Kidney (tissue), 14 donors: ENCODE results near the gene TPM4. TPM values are rescaled to one million over a fixed set of nuclear protein-coding genes. Genes with fewer than 3 reads are reported as not detected.

Source experiments
- DNase-seq, 5 donors: peaks; one replicate each; pipeline ENCODE4 v3.0.0-alpha.2; 2013 to 2020
- FAIRE-seq: peaks from 2 replicates; lab custom pipeline; 2012; peaks lifted over from hg19 to GRCh38; lab: Jason Lieb, UNC
- H3K27ac ChIP-seq, 2 donors: one replicate each; pipeline ENCODE4 v1.7.0; 2013; ENCODE audit warnings: low read depth in 2 of 2, low read length in 2 of 2, inconsistent platforms in 1 of 2
- H3K27me3 ChIP-seq: one replicate; pipeline ENCODE4 v1.7.1; 2013; ENCODE audit warnings: low read length, inconsistent platforms; ENCODE audit not compliant: control insufficient read depth, insufficient read depth
- H3K36me3 ChIP-seq, 3 donors: one replicate each; pipeline versions ENCODE4 v1.7.0 to v1.7.1; 2013; ENCODE audit warnings: low read length in 3 of 3, control low read depth in 1 of 3, inconsistent platforms in 1 of 3; ENCODE audit not compliant: insufficient read depth in 3 of 3, control insufficient read depth in 2 of 3
- H3K4me1 ChIP-seq, 3 donors: one replicate each; pipeline versions ENCODE4 v1.7.0 to v1.7.1; 2013; ENCODE audit warnings: low read length in 3 of 3, inconsistent platforms in 1 of 3, low read depth in 1 of 3; ENCODE audit not compliant: control insufficient read depth in 2 of 3, insufficient read depth in 2 of 3
- H3K4me3 ChIP-seq, 3 donors: one replicate each; pipeline versions ENCODE4 v1.7.0 to v1.8.1; 2013; ENCODE audit warnings: low read length in 3 of 3, control low read depth in 1 of 3, inconsistent platforms in 1 of 3
- H3K9ac ChIP-seq, 3 donors: one replicate each; pipeline versions ENCODE4 v1.7.0 to v1.7.1; 2013; ENCODE audit warnings: low read length in 3 of 3, control low read depth in 1 of 3, inconsistent platforms in 1 of 3
- H3K9me3 ChIP-seq, 3 donors: one replicate each; pipeline versions ENCODE4 v1.7.0 to v1.7.1; 2013; ENCODE audit warnings: low read length in 3 of 3, control low read depth in 1 of 3, inconsistent platforms in 1 of 3; ENCODE audit not compliant: control insufficient read depth in 2 of 3, insufficient read depth in 1 of 3
- CTCF ChIP-seq: IDR thresholded peaks from 3 replicates; pipeline ENCODE4 v1.5.1; 2012; ENCODE audit warnings: mild to moderate bottlenecking, moderate library complexity, borderline replicate concordance; ENCODE audit not compliant: insufficient read depth; ENCODE audit errors: extremely low read depth
- intact Hi-C: fragments of 100-400 bp; cut with DNase I; formaldehyde crosslinking; loops from one replicate; pipeline ENCODE4 v1.11.1; 2022
- polyA plus RNA-seq: library from polyadenylated mRNA; stranded (reverse); fragments of 350-450 nt; fragmentation: Illumina TruSeq; extraction: RNeasy Lipid Tissue Mini Kit (QIAGEN cat#74804); gene quantifications from one replicate; pipeline ENCODE4 v1.2.3, GENCODE V29; 2014; ENCODE audit warnings: low read depth, low replicate concordance; ENCODE audit not compliant: insufficient read depth
- total RNA-seq: library from RNA; stranded (reverse); fragmentation: NEBNext Ultra II Directional; extraction: Animal tissue kit (Norgen Biotek cat#: 25700); gene quantifications from one replicate; pipeline ENCODE4 v1.2.1, GENCODE V29; 2021
- donor health status: control.
- donor health status: control.
- donor health status: control.
- donor health status: control.
- donor health status: control.
- donor health status: DM: yes; HTN: yes; CAD: no.
- donor health status: Normal renal cell carcinoma (clear cell type).

TPM4 gene
- total and polyA plus RNA-seq, 2 donors from 2014 or later = 132 to 273 TPM

GRCh38 chr19:16127080-16127479 is 50.8 kb downstream of the TPM4 start:
- Histone ChIP-seq H3K27ac (no peak overlapping the region), H3K9me3 (no peaks in the 10 kb centered on the region), H3K27me3 (no peaks in the 10 kb centered on the region), H3K4me1 (no peaks in the 10 kb centered on the region), H3K4me3 (no peak overlapping the region), H3K9ac (no peak overlapping the region), H3K36me3 (peaks cover 4 to 54% (median 40%) of the 10 kb centered on the region in 3 donors)
- FAIRE-seq (no peak), DNase-seq (no peak)
- intact Hi-C loops = no loop called here
- TF ChIP-seq CTCF = no peak

- Histone ChIP-seq H3K27ac (no peak overlapping the region), H3K27me3 (no peaks in the 10 kb centered on the region), H3K9me3 (no peaks in the 10 kb centered on the region), H3K4me1 (no peaks in the 10 kb centered on the region), H3K4me3 (no peak overlapping the region), H3K9ac (no peak overlapping the region), H3K36me3 (peaks cover 4 to 49% (median 35%) of the 10 kb centered on the region in 3 donors)
- no peak for TF ChIP-seq CTCF
- no peak for DNase-seq
- intact Hi-C loops = no loop called here
- FAIRE-seq = no peak
Observed at GRCh38 chr19:16127776-16128371, 51.6 kb downstream of the TPM4 start.

- Histone ChIP-seq H3K36me3 (peaks cover 4 to 40% (median 32%) of the 10 kb centered on the region in 3 donors), H3K9ac (no peak overlapping the region), H3K9me3 (no peaks in the 10 kb centered on the region), H3K4me3 (no peak overlapping the region), H3K27ac (no peak overlapping the region), H3K27me3 (no peaks in the 10 kb centered on the region), H3K4me1 (no peaks in the 10 kb centered on the region)
- intact Hi-C loops = no loop called here
- FAIRE-seq = no peak
- no peak for TF ChIP-seq CTCF
- no peak for DNase-seq
Observed at GRCh38 chr19:16131648-16132047, 55.4 kb downstream of the TPM4 start.

- intact Hi-C loops = no loop called here
- Histone ChIP-seq H3K27ac (no peak overlapping the region), H3K4me3 (no peak overlapping the region), H3K9ac (no peak overlapping the region), H3K4me1 (no peaks in the 10 kb centered on the region), H3K36me3 (peaks cover 3 to 36% (median 15%) of the 10 kb centered on the region in 3 donors), H3K9me3 (no peaks in the 10 kb centered on the region), H3K27me3 (no peaks in the 10 kb centered on the region)
- no peak for DNase-seq
- TF ChIP-seq CTCF = no peak
- no peak for FAIRE-seq
Observed at GRCh38 chr19:16133818-16134217, 57.5 kb downstream of the TPM4 start.
